ENCODE results near the gene MAP3K3. TPM values are rescaled to one million over a fixed set of nuclear protein-coding genes. Genes with fewer than 3 reads are reported as not detected.

Gene MAP3K3
- 36.4 TPM in 2 replicates for total RNA-seq

DNA sequence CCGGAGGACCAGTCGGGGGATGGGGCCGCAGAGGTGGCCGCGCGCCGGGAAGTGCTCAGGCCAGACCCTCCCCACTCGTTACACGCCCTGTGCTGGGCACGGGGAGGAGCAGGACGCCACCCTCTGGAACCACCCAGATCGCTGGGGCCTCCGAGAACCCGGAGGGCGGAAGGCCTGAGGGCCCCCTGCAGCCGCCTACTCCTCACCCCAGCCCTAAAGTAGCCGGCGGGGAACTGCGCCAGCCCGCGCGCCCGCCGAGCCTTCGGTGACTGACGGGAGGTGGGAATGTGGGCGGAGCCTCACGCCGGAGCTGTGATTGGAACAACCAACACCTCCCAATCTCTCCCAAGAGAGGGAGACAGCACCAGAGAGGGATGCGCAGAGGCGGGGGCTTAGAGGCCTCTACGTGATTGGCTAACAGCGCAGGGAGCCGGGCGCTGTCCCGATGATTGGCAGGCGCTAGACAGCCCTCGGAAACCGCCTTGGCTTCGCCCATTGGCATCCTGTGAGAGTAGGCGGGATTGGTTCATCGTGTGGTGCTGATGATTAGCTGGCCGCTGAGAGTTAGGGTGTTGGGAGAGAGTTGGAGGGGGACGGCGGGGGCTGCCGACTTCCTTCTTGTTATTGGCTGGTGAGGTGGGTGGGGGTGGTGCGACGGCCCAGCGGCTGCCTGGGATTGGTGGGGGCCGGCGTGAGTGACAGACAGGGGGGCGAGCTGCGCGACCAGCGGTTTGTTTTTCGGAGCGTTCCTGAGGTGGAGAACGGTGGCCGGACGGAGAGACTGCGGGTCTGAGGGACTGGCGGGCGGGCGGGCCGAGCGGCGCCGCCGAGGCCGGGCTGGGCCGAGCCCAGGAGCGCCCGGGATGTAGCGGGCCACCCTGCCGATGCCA, at the start of gene MAP3K3:
Gene MAP3K3 (plus strand): TSS at position 734 of the 890 bp plus-strand sequence. CDS start 343 bp downstream, outside the sequence.

DNA sequence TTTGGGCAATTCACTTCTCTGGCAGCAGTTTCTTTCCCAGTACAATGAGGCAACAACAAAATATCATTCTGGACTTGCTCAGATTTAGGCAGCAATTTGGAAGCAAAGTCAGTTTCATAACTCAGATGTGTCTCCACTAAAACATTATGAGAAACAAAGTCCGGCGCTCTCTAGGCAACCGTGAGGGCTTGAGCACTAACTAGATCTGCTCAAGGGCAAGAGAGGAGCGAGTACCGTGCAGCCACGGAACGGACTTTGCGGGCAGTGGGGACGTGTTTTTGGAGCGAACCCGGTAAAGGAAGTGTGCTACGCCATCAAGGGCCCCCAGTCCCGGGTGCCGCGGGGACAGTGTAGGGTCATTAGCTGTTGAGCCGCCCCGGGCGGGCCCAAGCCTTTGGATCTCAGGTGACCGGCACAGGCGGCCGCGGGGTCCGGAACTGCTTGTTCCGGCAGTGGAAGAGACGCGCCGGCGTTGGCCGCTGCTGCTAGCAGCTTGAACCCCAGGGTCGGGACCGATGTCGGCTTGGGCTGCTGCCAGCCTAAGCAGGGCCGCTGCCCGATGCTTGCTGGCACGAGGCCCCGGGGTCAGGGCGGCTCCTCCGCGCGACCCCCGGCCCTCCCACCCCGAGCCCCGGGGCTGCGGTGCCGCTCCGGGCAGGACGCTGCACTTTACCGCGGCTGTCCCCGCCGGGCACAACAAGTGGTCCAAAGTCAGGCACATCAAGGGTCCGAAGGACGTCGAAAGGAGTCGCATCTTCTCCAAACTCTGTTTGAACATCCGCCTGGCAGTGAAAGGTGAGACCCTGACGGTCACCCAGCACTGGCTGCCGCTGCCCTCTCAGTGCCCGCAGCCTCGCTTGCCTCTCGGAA, 21.4 kb upstream of the MAP3K3 start, which contains the start of gene TACO1:
Gene TACO1 (plus strand): TSS at position 327 of the 870 bp plus-strand sequence. CDS start 189 bp downstream, at position 516.

DNA sequence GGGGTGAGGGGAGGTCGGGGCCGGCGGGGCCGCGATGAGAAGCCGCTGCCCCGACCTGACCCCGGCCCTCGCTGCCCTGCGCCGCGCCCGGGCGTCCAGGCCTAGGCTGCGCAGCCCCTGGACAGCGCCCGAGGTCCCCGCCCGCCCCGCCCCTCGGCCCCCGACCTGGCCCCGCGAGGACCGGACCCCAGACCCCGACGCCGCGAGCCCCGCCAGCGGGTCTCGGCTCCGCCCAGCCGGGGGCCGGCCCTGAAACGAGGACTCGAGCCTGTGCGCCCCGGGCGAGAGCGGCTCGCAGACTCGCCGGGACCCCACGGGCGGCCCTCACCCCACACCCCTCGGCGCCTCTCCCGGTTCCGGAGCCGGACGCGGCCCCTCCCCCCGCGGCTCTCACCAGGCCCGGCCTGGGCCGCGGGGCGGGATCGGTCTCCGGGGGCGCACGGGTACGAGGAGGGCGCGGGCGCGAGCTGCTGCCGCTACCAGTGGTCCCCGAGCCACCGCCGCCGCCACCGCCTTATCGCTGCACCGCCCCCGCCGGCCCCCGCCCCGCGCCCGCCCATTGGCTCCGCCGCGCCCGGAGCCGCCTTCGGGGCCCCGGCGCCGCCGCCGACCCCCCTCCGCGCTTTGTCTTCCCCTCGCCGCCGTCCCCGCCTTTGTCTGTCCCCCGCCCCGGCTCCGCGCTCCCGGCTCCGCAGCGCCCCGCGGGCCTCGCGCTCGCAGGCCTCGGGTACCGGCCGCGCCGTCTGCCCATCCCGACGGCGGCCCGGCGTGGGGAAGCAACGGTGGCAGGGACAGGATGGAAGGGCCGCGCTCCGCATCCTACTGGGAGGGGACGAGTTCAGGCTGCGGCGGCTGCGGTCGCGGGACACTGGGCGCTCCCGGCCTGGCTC, 77.7 kb downstream of the MAP3K3 start, which contains the start of gene LIMD2:
Gene LIMD2 (minus strand): TSS at position 488 of the 890 bp plus-strand sequence. CDS start 827 bp downstream, outside the sequence.

DNA sequence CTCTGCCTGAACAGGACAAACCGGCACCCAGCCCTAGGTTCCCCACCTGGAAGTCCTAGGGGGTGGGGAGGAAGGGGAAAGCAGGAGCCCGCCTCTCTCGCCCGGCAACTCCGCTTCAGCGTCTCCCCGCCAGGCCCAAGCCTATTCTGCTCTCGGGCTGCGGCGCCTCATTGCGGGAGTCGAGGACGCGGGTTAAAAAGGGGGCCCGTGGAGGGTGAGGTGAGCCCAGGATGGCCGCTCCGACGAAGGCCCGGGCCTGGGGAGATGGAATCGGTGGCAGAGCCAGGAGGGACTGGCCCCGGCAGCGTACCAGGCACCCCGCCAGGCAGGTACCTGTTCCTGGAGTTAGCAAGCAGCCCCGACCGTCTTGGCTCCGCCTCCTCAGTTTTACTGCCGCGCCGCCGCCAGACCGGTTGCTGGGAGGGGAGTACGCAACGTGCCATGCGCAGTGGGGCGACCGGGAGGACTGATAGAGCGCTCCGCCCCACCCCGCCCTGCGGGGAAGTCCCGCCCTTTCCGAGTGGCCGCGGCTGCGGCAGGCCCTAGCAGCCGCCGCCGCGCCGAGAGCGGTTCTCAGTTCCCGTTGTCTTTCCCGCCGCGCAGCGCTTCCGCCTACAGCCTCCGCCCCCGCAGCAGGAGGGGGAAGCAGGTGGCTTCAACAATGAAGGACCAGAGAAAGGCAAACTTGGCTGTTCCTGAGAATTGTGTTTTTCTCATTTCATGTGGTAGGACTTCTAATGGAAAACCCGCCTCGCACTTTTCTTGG, 119.4 kb downstream of the MAP3K3 start, which contains the start of gene STRADA:
Gene STRADA (minus strand): TSS at position 392 of the 766 bp plus-strand sequence. CDS start 13,430 bp downstream, outside the sequence.

Other genes with a start within 250 kb of the MAP3K3 start
- gene CYB561, start 176.1 kb upstream of the MAP3K3 start, total RNA-seq: 16.7 and 47.0 TPM in 2 replicates
- 7.9 and 20.5 TPM in 2 replicates for gene ACE, start 145.4 kb upstream of the MAP3K3 start, total RNA-seq
- gene KCNH6, start 99.1 kb upstream of the MAP3K3 start, total RNA-seq: not detected in 2 replicates
- 17.2 and 17.9 TPM in 2 replicates for gene DCAF7, start 71.9 kb upstream of the MAP3K3 start, total RNA-seq
- 27.1 and 37.5 TPM in 2 replicates for gene TACO1, start 21.5 kb upstream of the MAP3K3 start, total RNA-seq
- 3.5 and 4.3 TPM in 2 replicates for gene LIMD2, start 77.7 kb downstream of the MAP3K3 start, total RNA-seq
- gene STRADA, start 119.4 kb downstream of the MAP3K3 start, total RNA-seq: 21.5 and 28.2 TPM in 2 replicates
- 65.5 and 71.6 TPM in 2 replicates for gene CCDC47, start 151.2 kb downstream of the MAP3K3 start, total RNA-seq
- 68.6 and 86.4 TPM in 2 replicates for gene DDX42, start 151.8 kb downstream of the MAP3K3 start, total RNA-seq
- 55.1 and 101 TPM in 2 replicates for gene PSMC5, start 205.0 kb downstream of the MAP3K3 start, total RNA-seq
- 62.3 and 101 TPM in 2 replicates for gene FTSJ3, start 205.2 kb downstream of the MAP3K3 start, total RNA-seq
- gene SMARCD2, start 220.3 kb downstream of the MAP3K3 start, total RNA-seq: 120 and 133 TPM in 2 replicates